ENCODE results near the gene DEFB114.

DEFB114 gene

DNA sequence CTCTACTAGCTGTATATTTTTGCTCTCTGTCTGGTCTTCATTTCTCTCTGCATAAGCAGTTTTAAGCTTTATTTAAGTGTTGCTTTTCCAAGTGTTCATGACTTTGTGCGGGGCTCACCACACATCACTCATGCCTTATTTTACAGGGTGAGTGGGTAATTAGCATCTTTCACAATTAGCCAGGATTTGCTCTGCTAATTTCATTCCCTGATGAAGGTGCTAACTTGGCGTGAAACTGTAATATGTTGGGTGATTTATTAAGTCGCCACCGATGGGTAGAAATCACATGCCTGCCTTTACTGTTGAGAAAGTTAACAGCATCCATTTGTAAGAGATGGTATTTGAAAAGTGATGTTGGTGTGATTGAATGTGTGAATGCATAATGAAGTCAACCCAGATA lies 44.7 kb downstream of the DEFB114 start:
- Histone ChIP-seq H3K9ac (ENCODE audit: low read depth in 1 of 2, low read length in 2 of 2) (no peak overlapping the region), H3K4me1 (ENCODE audit: control insufficient read depth in 2 of 2, insufficient read depth in 2 of 2, low read length in 2 of 2) (no peaks in the 10 kb centered on the region), H3K36me3 (ENCODE audit: control insufficient read depth in 2 of 2, insufficient read depth in 2 of 2, low read length in 2 of 2) (no peaks in the 10 kb centered on the region), H3K9me3 (ENCODE audit: control insufficient read depth in 2 of 2, low read length in 2 of 2) (no peaks in the 10 kb centered on the region), H3K27ac (ENCODE audit: low read depth in 2 of 2, low read length in 2 of 2) (no peak overlapping the region), H3K4me3 (ENCODE audit: low read length in 2 of 2) (no peak overlapping the region), H3K27me3 (ENCODE audit: control insufficient read depth in 2 of 2, insufficient read depth in 2 of 2, low read length in 2 of 2) (no peaks in the 10 kb centered on the region)

DNA sequence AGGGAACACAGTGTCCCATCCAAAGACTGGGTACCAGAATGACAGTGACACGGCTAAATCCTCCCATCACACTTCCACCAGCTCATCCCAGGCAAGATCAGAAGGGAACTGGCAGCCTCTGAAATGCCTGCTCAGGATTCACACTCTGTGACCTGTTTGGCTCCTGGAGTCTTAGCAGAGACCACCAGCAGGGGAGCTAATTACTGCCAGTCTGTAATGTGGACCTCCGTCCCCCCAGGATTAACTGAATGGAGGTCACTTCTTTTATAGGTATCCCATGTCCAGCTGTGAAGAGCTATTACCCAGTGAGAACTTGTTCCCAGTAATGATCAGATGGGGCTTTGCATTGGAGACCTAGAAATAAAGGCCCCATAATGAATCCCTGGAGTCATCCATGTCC lies 45.2 kb downstream of the DEFB114 start:
- no peak overlapping the region for H3K27ac ChIP-seq (ENCODE audit: low read depth in 2 of 2, low read length in 2 of 2)
- no peak overlapping the region for H3K4me3 ChIP-seq (ENCODE audit: low read length in 2 of 2)

DNA sequence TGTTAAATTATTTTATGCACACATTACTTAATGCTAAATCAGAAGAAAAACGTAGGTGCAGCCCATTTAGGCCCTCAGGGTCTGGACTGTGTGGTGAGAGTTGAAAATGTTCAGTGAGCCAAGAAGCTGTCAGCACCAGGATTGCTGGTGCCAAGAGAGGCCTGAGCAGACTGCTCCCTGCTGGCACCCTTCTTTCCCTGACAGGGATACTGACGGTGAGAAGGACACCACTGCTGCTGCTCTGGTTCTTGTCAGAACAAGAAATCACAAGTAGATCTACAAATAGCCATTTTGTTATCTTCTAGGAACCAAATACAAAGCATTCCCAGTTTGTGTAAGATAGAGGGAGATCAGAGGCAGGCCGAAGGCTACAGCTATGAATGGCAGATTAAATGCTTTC lies 48.9 kb downstream of the DEFB114 start:
- H3K36me3 ChIP-seq (ENCODE audit: control insufficient read depth in 2 of 2, insufficient read depth in 2 of 2, low read length in 2 of 2) = no peaks in the 10 kb centered on the region
- H3K4me1 ChIP-seq (ENCODE audit: control insufficient read depth in 2 of 2, insufficient read depth in 2 of 2, low read length in 2 of 2) = no peaks in the 10 kb centered on the region
- no peak overlapping the region for H3K4me3 ChIP-seq (ENCODE audit: low read length in 2 of 2)
- H3K27ac ChIP-seq (ENCODE audit: low read depth in 2 of 2, low read length in 2 of 2) = no peak overlapping the region
- no peaks in the 10 kb centered on the region for H3K9me3 ChIP-seq (ENCODE audit: control insufficient read depth in 2 of 2, low read length in 2 of 2)
- H3K9ac ChIP-seq (ENCODE audit: low read depth in 1 of 2, low read length in 2 of 2) = no peak overlapping the region
- H3K27me3 ChIP-seq (ENCODE audit: control insufficient read depth in 2 of 2, insufficient read depth in 2 of 2, low read length in 2 of 2) = no peaks in the 10 kb centered on the region

More for the DNA sequence above, 45.2 kb downstream of the DEFB114 start:
- H3K9ac ChIP-seq (ENCODE audit: low read depth in 1 of 2, low read length in 2 of 2) = no peak overlapping the region
- no peaks in the 10 kb centered on the region for H3K9me3 ChIP-seq (ENCODE audit: control insufficient read depth in 2 of 2, low read length in 2 of 2)
- H3K36me3 ChIP-seq (ENCODE audit: control insufficient read depth in 2 of 2, insufficient read depth in 2 of 2, low read length in 2 of 2) = no peaks in the 10 kb centered on the region
- no peaks in the 10 kb centered on the region for H3K27me3 ChIP-seq (ENCODE audit: control insufficient read depth in 2 of 2, insufficient read depth in 2 of 2, low read length in 2 of 2)
- H3K4me1 ChIP-seq (ENCODE audit: control insufficient read depth in 2 of 2, insufficient read depth in 2 of 2, low read length in 2 of 2) = no peaks in the 10 kb centered on the region

- Histone ChIP-seq H3K9me3 (ENCODE audit: control insufficient read depth in 2 of 2, low read length in 2 of 2) (no peaks in the 10 kb centered on the region), H3K36me3 (ENCODE audit: control insufficient read depth in 2 of 2, insufficient read depth in 2 of 2, low read length in 2 of 2) (no peaks in the 10 kb centered on the region), H3K27me3 (ENCODE audit: control insufficient read depth in 2 of 2, insufficient read depth in 2 of 2, low read length in 2 of 2) (no peaks in the 10 kb centered on the region), H3K27ac (ENCODE audit: low read depth in 2 of 2, low read length in 2 of 2) (no peak overlapping the region), H3K9ac (ENCODE audit: low read depth in 1 of 2, low read length in 2 of 2) (no peak overlapping the region), H3K4me1 (ENCODE audit: control insufficient read depth in 2 of 2, insufficient read depth in 2 of 2, low read length in 2 of 2) (no peaks in the 10 kb centered on the region), H3K4me3 (ENCODE audit: low read length in 2 of 2) (no peak overlapping the region)
Observed at GRCh38 chr6:49913636-49914375, 50.2 kb downstream of the DEFB114 start.

DNA sequence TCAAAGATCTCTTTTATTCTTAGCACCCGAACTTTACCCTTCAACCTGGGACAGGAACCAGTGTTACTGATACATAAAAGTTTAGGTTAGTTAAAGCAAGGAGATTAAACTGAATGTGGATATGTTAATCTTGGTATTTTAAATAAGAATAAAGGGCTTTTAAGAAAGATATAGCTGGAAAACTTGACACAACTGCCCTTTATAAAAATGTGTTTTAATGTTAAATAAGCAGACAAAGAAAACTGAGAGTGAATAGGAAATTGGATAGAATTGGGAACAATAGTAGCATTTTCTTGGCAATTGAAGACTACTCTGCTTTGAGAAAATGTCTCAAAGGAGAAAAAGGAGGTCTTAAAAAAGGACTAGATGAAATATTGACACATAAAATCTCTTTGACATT lies 51.8 kb downstream of the DEFB114 start:
- Histone ChIP-seq H3K4me1 (ENCODE audit: control insufficient read depth in 2 of 2, insufficient read depth in 2 of 2, low read length in 2 of 2) (no peaks in the 10 kb centered on the region), H3K27me3 (ENCODE audit: control insufficient read depth in 2 of 2, insufficient read depth in 2 of 2, low read length in 2 of 2) (no peaks in the 10 kb centered on the region), H3K9me3 (ENCODE audit: control insufficient read depth in 2 of 2, low read length in 2 of 2) (no peaks in the 10 kb centered on the region), H3K36me3 (ENCODE audit: control insufficient read depth in 2 of 2, insufficient read depth in 2 of 2, low read length in 2 of 2) (no peaks in the 10 kb centered on the region), H3K9ac (ENCODE audit: low read depth in 1 of 2, low read length in 2 of 2) (no peak overlapping the region), H3K4me3 (ENCODE audit: low read length in 2 of 2) (no peak overlapping the region), H3K27ac (ENCODE audit: low read depth in 2 of 2, low read length in 2 of 2) (no peak overlapping the region)

GRCh38 chr6:49911252-49911651 lies 52.7 kb downstream of the DEFB114 start:
- no peak overlapping the region for H3K27ac ChIP-seq (ENCODE audit: low read depth in 2 of 2, low read length in 2 of 2)
- no peaks in the 10 kb centered on the region for H3K27me3 ChIP-seq (ENCODE audit: control insufficient read depth in 2 of 2, insufficient read depth in 2 of 2, low read length in 2 of 2)
- no peaks in the 10 kb centered on the region for H3K36me3 ChIP-seq (ENCODE audit: control insufficient read depth in 2 of 2, insufficient read depth in 2 of 2, low read length in 2 of 2)
- H3K4me1 ChIP-seq (ENCODE audit: control insufficient read depth in 2 of 2, insufficient read depth in 2 of 2, low read length in 2 of 2) = no peaks in the 10 kb centered on the region
- no peaks in the 10 kb centered on the region for H3K9me3 ChIP-seq (ENCODE audit: control insufficient read depth in 2 of 2, low read length in 2 of 2)
- no peak overlapping the region for H3K4me3 ChIP-seq (ENCODE audit: low read length in 2 of 2)
- H3K9ac ChIP-seq (ENCODE audit: low read depth in 1 of 2, low read length in 2 of 2) = no peak overlapping the region

Data from mucosa of rectum (tissue), 2 donors.